Activated CD8-positive, alpha-beta memory T cell treated with anti-CD3 and anti-CD28 coated beads, Interleukin-2, amount 50 U/mL, for 4 hours (primary cell): ENCODE data around the gene STX2.
A peak's percentile ranks its signal among the peaks of the same experiment; 100 is the strongest.
"Not testable (repeated sequence)": the region's sequence is repeated elsewhere in the genome, so short reads cannot be mapped to it uniquely, and the experiment has no call there.

Source experiments
- DNase-seq: peaks from one replicate; pipeline ENCODE4 v3.0.0-alpha.2; 2020

The STX2 gene

GRCh38 chr12:130838951-130839769 is at the start of gene STX2:
TSS of gene STX2 (minus strand) at chr12:130839250. CDS start at chr12:130839099, 151 bp downstream.
- DNase-seq = peak; percentile 90

- not testable (repeated sequence) for DNase-seq
Measured at GRCh38 chr12:130887190-130887589, 48.1 kb upstream of the STX2 start.

GRCh38 chr12:130881548-130881947 is 42.5 kb upstream of the STX2 start:
- no peak for DNase-seq

DNA sequence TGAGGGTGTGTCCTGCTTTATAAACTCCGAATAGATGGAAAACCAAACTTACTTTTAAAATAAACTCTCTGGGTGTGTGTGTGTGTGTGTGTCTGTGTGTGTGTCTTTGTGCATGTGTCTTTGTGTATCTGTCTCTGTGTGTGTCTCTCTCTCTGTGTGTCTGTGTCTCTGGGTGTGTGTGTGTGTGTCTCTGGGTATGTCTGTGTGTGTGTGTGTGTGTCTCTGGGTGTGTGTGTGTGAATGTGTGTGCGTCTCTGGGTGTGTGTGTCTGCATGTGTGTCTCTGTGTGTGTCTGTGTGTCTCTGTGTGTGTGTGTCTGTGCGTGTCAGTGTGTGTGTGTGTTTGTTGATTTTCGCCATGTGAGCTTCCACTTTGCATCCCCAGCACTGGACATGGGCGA is 42.0 kb upstream of the STX2 start:
- DNase-seq = no peak

DNA sequence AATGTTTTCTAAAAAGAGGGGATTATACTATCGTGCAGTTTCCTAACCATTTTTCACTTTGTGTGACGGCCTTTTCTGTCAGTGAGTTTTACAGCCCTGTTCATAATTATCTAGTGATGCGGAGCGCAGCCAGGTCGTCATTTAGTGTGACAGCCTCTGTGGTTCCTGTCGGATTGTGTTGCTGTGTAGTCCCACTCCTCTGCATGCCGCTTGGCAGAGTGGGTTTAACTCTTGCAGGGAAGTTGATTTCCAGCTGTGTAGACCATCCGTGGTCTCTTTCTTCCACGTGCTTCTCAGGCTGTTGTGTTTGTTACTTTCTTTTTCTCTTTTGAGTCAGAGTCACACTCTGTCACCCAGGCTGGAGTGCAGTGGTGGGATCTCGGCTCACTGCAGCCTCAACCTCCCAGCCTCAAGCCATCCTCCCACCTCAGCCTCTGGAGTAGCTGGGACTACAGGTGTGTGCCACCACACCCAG is 41.4 kb upstream of the STX2 start:
- DNase-seq = no peak

- no peak for DNase-seq
Measured at GRCh38 chr12:130879781-130880389, 40.8 kb upstream of the STX2 start.

DNA sequence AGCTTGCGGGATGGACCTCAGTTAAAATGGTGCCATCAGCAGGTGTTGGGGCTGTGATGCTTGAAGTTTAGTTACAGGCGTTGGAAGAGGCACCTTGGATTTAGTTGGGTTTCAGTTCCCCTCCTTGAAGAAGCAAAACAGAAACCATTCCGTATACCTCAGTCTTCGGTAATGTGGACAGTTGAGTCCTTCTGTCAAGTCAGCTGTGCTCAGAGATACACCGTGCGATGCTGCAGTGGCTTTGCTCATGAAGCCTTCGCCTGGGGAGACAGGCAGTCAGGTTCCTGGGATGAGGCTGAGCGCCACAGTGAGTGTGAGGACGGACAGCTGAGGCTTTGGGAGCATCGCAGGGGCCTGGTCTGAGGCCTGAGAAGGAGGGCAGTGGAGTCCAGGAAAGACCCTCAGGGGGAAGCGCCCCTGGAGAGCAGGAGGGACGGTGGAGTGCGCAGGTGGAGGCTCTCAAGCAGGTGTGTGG is 40.2 kb upstream of the STX2 start:
- no peak for DNase-seq

GRCh38 chr12:130878193-130879185 is 39.4 kb upstream of the STX2 start:
- DNase-seq = no peak

GRCh38 chr12:130877333-130877732 is 38.3 kb upstream of the STX2 start:
- no peak for DNase-seq

GRCh38 chr12:130876758-130877157 is 37.7 kb upstream of the STX2 start:
- DNase-seq = no peak

DNA sequence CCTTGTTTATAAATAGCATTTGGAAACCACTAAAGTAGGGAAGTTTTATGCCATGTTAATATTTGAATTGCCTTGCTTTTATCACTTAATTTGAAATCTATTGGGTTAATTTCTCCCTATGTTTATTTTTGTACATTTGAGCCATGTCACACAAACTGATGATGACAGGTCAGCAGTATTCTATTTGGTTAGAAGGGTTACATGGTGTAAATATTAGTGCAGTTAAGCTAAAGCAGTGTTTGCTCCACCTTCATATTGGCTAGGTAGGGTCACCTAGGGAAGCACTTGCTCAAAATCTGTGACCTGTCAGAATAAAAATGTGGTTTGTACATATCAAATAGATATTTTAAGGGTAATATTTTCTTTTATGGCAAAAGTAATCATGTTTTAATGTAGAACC is 37.2 kb upstream of the STX2 start:
- DNase-seq = no peak

- not testable (repeated sequence) for DNase-seq
Measured at GRCh38 chr12:130875708-130876107, 36.7 kb upstream of the STX2 start.

- DNase-seq = no peak
Measured at GRCh38 chr12:130875193-130875592, 36.1 kb upstream of the STX2 start.

DNA sequence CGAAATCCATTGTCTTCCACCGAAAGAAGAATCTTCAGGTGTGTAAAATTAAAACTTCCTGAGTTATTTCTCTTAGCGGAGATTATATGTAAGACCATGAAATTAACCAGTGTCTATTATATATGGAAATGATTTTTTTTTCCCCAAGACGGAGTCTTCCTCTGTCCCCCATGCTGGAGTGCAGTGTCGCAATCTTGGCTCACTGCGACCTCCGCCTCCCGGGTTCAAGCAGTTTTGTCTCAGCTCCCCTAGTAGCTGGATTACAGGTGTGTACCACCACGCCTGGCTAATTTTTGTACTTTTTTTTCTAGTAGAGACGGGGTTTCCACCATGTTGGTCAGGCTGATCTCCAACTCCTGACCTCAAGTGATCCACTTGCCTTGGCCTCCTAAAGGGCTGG is 35.6 kb upstream of the STX2 start:
- no peak for DNase-seq

- no peak for DNase-seq
Measured at GRCh38 chr12:130873825-130874224, 34.8 kb upstream of the STX2 start.

DNA sequence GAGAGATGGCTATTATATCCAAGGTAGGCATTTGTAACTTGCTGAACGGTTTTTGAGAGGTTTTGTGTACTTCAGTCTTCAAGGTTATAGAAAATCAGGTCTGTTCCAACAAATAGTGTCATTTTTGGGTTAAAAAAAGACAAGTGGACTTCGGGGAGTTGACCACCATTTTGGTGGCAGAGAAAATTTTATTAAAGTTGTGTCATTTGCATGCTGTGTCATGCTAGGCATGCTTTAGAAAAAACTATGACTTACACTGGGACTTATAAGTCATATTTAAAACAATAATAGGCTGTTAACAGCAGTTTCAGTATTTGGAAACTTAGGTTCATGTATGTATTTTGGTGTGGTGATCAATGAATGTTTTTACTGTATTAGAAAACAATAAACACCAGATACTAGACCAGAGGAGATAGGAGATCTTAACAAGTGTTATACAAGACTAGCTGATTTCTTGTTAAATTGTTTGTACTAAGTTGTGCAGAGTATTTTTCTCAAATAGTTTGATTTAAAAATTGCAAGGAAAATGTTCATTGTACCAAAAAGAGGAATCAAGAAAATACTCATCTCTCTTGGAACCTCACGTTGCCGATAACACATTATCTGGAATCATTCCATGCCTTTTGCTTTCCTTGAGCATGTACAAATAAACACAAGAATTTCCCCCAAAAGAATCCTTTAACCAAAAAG is 34.2 kb upstream of the STX2 start:
- no peak for DNase-seq

DNA sequence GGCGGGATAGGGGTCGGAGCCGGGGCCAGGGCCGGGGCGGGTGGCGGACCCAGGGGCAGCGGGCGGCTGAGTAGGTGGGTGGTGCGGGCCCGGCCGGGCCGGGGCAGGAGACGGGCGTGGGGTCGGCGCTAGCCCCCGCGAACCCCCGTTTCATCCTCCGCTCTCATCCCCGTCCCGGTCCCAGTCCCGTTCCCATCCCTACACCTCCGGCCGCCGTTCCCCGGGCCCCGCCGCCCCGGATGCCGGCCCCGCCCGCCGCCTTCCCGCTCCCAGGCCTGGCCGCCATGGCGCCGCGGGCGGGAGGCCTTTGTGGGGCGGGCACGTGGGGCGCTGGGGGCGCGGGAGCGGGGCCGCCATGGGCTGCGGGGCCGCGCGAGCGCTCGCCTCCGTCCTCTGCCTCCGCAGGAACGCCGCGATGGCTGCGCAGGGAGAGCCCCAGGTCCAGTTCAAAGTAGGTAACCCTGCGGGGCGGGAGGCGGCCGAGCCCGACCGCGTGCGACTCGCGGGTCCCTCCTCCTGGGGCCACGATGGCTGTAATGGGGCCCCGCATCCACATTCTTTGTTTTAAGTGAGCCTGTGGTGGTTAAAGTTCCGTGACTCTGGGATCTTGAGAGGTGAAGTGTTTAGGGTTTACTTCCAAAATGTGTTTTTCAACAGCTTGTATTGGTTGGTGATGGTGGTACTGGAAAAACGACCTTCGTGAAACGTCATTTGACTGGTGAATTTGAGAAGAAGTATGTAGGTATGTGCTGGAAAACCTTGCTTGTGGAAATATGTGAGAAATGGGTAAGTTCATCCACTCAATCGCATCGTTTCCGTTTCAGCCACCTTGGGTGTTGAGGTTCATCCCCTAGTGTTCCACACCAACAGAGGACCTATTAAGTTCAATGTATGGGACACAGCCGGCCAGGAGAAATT is 33.4 kb upstream of the STX2 start:
- peak; percentile 50 for DNase-seq

- peak; percentile 94 for DNase-seq
Measured at GRCh38 chr12:130871286-130872178, 32.5 kb upstream of the STX2 start, which contains the start of gene RAN. TSS of gene RAN (plus strand) at chr12:130872066. CDS start at chr12:130872594, 528 bp downstream.

GRCh38 chr12:130870442-130871285 is 31.6 kb upstream of the STX2 start:
- DNase-seq = peak; percentile 64
